Thoracic aorta (tissue), 2 donors: Measurements from ENCODE around the gene NADK2. TPM values are rescaled to one million over a fixed set of nuclear protein-coding genes. Genes with fewer than 3 reads are reported as not detected.

Experiments
- ATAC-seq: fragments of 150-250 bp; one replicate; pipeline ENCODE4 v1.8.0; 2017; ENCODE audit warnings: low read depth; ENCODE audit not compliant: insufficient number of reproducible peaks, low FRiP score
- DNase-seq: peaks from one replicate; pipeline ENCODE4 v3.0.0-alpha.2; 2020; ENCODE audit warnings: low spot score
- H3K27ac ChIP-seq, 2 donors: fragments of 200-600 bp; sonication (generic); 1 replicate in 1 of 2; 2 replicates in 1 of 2; pipeline ENCODE4 v1.5.1; 2016; ENCODE audit warnings: mild to moderate bottlenecking in 2 of 2, moderate library complexity in 2 of 2
- H3K27me3 ChIP-seq: fragments of 200-600 bp; sonication (generic); replicated peaks from 2 replicates; pipeline ENCODE4 v1.6.0; 2016; ENCODE audit warnings: mild to moderate bottlenecking; ENCODE audit not compliant: insufficient read depth
- H3K36me3 ChIP-seq: fragments of 200-600 bp; sonication (generic); one replicate; pipeline ENCODE4 v1.5.1; 2016
- H3K4me1 ChIP-seq, 2 donors: fragments of 200-600 bp; sonication (generic); 1 replicate in 1 of 2; 2 replicates in 1 of 2; pipeline versions ENCODE4 v1.5.1 to v1.6.0; 2016; ENCODE audit warnings: low read depth in 2 of 2, mild to moderate bottlenecking in 1 of 2; ENCODE audit not compliant: control insufficient read depth in 1 of 2
- H3K4me3 ChIP-seq: fragments of 200-600 bp; sonication (generic); 2 replicates; pipeline ENCODE4 v1.5.1; 2016; ENCODE audit warnings: mild to moderate bottlenecking
- H3K9me3 ChIP-seq: fragments of 200-600 bp; sonication (generic); 2 replicates; pipeline ENCODE4 v1.5.1; 2016
- CTCF ChIP-seq: fragments of 200-600 bp; sonication (generic); IDR thresholded peaks from one replicate; pipeline ENCODE4 v1.5.1; 2019; ENCODE audit warnings: antibody characterized with exemption
- total RNA-seq, 2 donors: library from RNA; depleted of rRNA; stranded (reverse); fragments of >200 nt; gene quantifications; one replicate each; pipeline versions ENCODE4 v1.1.0 to v1.2.3, GENCODE V29; 2016

The NADK2 gene
- total RNA-seq, 2 donors from 2014 or later = 16.2 to 31.5 TPM

GRCh38 chr5:36253575-36253974 is 11.8 kb upstream of the NADK2 start:
- peak overlapping the region; percentile 15 to 81 for H3K27ac ChIP-seq
- H3K27me3 ChIP-seq = no peaks in the 10 kb centered on the region
- no peak for TF ChIP-seq CTCF
- peaks cover 3% of the 10 kb centered on the region for H3K36me3 ChIP-seq
- H3K4me1 ChIP-seq = peaks cover 24 to 31% of the 10 kb centered on the region in 2 donors
- no peak for DNase-seq
- no peak overlapping the region for H3K4me3 ChIP-seq
- ATAC-seq = no peak
- H3K9me3 ChIP-seq = no peaks in the 10 kb centered on the region

GRCh38 chr5:36252722-36253365 is 11.1 kb upstream of the NADK2 start:
- H3K27me3 ChIP-seq = no peaks in the 10 kb centered on the region
- no peaks in the 10 kb centered on the region for H3K9me3 ChIP-seq
- DNase-seq = no peak
- peak; percentile 87 for ATAC-seq
- H3K4me3 ChIP-seq = peak overlapping the region; percentile 41
- H3K27ac ChIP-seq = peak overlapping the region; percentile 47 to 81
- peaks cover 3% of the 10 kb centered on the region for H3K36me3 ChIP-seq
- TF ChIP-seq CTCF = no peak
- H3K4me1 ChIP-seq = peaks cover 24 to 31% of the 10 kb centered on the region in 2 donors

GRCh38 chr5:36251218-36251617 is 9.5 kb upstream of the NADK2 start:
- peak overlapping the region; percentile 25 to 39 for H3K27ac ChIP-seq

GRCh38 chr5:36250427-36250826 is 8.7 kb upstream of the NADK2 start:
- ATAC-seq (no peak), DNase-seq (no peak)
- no peak overlapping the region for H3K4me3 ChIP-seq
- no peak for TF ChIP-seq CTCF
- no peak overlapping the region for H3K27ac ChIP-seq
- no peaks in the 10 kb centered on the region for H3K36me3 ChIP-seq
- no peaks in the 10 kb centered on the region for H3K27me3 ChIP-seq
- no peaks in the 10 kb centered on the region for H3K9me3 ChIP-seq
- peaks cover 24 to 31% of the 10 kb centered on the region in 2 donors for H3K4me1 ChIP-seq

More at GRCh38 chr5:36251218-36251617, 9.5 kb upstream of the NADK2 start:
- DNase-seq = no peak
- Histone ChIP-seq H3K4me1 (peaks cover 24 to 31% of the 10 kb centered on the region in 2 donors), H3K36me3 (no peaks in the 10 kb centered on the region), H3K4me3 (no peak overlapping the region), H3K27me3 (no peaks in the 10 kb centered on the region), H3K9me3 (no peaks in the 10 kb centered on the region)
- no peak for TF ChIP-seq CTCF
- no peak for ATAC-seq

- Histone ChIP-seq H3K36me3 (no peaks in the 10 kb centered on the region), H3K4me1 (peaks cover 4 to 10% of the 10 kb centered on the region in 2 donors), H3K27ac (no peak overlapping the region), H3K4me3 (no peak overlapping the region), H3K27me3 (no peaks in the 10 kb centered on the region), H3K9me3 (no peaks in the 10 kb centered on the region)
- ATAC-seq (no peak), DNase-seq (no peak)
- TF ChIP-seq CTCF = no peak
These were observed 4.5 kb upstream of the NADK2 start for GRCh38 chr5:36246036-36246800.
